OCI-M1 (cell line): ENCODE measurements around the gene CALHM5.

Experiments
- DNase-seq: peaks from one replicate; lab custom pipeline; 2025; lab: John Stamatoyannopoulos, UW

Gene CALHM5

DNA sequence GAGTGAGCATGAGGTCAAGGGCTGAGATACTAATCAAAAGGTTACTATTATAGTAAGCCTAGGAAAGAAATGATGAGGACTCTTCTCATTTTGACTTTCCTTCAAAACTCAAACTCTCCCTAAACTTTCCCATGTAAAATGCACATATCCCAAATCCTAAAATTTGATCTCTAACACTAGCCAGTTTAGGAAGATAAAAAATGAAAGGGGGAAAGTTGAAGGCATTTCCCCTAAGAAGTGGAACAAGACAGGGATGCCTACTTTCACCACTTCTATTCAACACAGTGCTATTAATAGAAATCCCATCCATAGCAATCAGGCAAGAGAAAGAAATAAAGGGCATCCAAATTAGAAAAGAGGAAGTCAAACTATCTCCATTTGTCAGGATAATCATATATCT, 2.9 kb upstream of the CALHM5 start:
- no peak for DNase-seq

DNA sequence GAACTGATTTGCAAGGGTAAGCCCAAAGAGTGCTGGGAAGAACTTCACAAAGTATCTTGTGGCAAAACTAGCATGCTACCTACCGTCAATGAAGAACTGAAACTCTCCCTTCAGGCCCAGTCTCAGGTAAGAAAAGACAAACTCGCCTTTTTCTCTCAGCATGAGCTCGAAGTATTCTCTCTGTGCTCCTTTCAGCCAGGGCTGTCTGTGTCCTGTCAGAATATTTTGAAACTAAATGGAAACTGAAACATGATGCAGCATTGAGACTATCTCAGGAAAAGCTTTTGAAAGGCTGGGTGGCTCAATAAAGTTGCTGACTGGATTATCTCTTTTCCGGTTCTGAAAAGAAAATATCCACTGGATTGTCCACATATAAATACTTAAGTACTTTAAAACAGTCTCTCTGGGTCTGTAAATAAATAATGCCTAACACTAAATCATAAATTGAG, 696 bp downstream of the CALHM5 start:
- DNase-seq, result peak; percentile 48

DNA sequence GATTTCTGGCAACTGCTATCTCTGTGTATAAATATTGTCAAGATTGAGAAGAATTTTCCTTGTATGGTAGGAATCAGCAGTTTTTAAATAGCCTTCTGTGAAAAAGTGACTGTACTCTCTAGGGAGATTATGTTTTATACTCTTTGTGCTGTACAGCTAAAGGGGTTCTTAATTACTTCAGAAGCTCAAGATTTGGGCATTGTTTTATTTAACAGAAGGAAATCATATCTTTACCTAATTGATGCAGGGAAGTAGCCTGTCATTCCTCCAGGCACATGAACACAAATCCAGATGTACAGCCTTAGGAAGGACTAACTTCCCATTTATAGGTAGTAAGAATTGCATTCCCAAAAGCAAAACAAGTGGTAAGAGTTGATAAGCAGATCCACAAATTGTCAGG, 1.3 kb downstream of the CALHM5 start:
- DNase-seq, result no peak

DNA sequence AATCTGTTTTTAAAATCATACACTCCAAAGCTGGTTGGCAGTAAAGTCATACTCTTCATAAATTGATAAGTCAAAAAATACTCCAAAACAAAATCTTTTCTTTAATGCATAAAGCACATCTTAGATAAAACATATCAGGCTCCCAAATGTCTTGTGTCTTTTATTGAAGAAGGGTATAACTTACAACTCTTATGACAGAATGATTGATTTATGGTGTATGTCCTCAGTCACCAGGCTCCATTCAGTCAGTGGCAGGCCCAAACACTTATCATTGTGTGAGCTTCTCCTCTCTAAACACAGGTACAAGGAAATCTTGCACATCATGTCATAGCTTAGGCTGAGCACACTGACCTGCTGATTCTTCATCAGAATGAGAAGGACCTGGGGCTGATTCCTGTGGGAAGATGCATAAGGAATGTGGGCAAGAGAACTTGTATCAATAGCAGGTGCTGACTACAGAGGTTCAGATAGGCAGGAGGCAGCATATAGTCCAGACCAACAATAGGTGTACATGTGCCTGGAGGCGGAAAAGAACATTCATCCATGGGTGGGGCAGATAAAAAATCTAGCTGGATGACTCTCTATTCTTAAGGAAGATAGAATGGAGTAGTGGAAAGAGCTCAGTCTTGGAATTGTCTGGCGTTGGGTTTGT, 1.9 kb downstream of the CALHM5 start:
- no peak for DNase-seq

DNA sequence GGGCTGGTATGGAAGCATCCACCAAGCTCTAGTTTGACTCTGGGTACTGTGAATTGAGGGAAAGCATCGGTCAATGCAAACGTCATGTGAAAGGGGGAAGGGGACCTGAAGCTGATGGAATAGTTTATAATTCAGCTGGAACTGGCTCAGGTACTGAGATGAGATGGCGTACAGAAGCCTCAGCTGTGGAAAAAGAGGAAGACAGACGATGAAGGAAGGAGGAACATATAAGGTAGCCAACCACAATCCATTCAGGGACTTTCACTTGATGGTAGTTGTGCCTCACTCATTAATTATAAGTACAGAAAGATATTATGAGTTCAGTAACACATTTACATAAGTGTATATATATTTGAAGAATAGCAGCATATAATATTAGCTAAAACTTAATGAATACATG, 2.7 kb downstream of the CALHM5 start:
- peak; percentile 23 for DNase-seq

DNA sequence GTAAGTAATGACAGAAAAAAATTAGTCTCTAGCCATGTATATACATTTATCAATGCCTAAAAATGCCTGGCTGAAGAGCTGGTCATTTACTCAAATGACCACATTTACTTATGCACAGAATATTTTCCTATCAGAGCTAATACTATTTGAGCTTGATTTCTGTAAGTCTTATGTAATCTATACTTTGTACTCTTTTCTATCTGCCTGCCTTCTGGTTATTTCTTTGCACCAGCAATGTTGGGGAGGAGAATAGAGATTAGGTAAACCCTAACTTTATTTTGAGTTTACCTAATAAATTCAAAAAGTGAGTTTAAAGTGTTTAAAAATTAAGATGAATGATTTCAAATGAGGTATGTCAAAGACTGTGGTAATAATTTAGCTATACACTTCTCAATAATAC, 3.7 kb downstream of the CALHM5 start:
- no peak for DNase-seq

DNA sequence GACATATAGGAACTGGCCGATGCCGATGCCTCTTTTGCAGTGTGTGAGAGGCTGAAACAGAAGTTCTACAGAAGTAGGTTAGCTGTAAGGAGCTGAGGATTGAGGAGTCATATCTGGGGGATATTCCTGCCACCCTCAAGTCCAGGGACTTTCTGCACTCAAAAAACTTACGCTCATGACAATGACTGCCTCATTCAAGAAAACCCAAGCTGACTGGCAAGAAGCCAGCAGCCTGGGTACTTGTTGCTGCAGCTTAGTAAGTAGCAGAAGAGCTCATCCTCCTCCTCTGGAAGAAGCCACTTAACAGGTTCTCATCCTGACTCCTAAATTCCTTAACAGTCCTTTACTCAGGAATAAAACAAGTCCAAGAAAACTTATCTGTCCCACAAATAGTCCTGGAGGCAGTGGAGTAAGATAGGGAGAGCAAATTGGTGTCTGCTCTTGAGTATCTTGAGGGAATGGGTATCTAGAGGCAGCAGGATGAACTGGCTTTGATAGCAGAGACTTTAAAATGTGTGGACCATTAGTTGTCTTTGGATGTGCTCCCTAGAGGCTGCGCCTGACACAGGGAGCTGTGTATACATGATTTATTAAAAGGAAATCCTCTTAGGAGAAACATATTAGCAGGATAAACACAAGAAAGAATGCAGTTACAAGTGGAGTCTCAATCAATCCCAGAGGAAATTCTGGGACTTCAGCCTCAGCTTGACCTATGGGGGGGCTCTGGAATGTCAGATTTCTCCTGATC, 7.4 kb downstream of the CALHM5 start:
- peak; percentile 27 for DNase-seq

DNA sequence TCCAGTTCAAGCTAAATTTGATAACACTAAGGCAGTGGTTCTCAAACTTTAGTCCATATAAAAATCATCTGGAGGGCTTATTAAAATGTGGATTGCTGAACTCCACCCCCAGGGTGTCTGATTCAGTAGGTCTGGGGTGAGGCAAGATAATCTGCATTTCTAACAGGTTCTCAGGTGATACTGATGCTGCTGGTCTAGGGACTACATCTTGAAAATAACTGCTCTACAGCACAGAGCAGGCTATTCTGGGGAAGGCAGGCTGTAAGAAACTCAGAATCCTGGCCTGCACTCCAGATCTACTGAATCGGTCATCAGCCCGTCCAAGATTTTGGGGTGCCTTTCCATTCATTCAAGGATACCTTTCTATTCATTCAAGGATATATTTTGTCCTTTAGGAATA, 11.5 kb downstream of the CALHM5 start:
- DNase-seq, result no peak

DNA sequence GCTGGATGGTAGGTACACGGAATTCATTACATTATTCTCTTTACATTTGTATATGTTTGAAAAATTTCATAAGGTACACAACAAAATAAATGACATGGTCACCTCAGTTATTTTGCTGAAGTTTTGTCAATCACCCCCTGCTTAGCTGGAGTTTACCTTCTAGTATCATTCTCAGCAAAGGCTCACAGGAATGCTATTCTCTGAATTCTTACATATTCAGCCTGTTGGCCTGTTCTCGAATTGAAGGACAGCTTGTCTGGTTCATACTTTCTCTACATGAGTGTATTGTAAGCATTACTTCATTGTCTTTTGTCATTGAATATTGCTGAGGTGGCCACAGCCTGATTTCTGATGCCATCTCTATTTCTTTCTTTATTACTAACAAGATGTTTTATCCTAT, 12.8 kb downstream of the CALHM5 start:
- no peak for DNase-seq

DNA sequence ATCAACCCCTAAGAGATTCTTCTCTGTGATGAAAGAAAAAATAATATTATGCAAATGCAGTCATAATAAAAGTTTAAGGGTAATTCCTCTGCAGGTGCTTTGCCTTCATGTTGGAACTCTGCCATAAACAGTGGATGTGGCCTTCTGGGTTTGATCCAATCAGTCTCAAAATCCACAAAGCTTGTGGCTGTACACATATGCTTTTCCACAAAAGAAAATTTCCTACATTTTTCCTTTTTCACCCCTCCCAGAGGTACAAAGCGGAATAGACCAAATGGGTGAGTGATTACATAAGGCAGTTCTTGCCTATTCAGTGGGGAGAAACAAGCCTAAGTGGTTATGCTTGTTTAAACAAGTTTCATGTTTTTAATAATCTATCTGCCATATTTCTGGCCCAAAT, 16.7 kb downstream of the CALHM5 start:
- DNase-seq, result no peak

DNA sequence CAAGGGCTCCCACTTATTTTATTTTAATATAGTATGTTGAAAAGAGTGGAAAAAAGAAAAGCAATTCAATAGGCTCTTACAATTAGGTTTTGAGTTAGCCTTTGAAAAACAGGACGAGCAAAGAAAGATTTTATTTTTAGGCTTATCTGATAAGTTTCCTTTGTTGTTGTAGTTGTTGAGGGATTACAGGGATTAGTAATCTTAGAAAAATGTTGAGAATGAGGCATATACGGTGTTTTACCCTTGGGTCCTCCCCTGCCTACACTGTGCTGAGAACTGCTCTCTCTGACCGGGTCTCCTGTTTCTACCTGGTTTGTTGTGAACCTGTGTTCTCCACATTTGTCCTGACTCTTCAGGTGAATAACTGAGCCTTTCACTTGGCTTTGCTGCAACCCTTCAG, 17.3 kb downstream of the CALHM5 start:
- no peak for DNase-seq

DNA sequence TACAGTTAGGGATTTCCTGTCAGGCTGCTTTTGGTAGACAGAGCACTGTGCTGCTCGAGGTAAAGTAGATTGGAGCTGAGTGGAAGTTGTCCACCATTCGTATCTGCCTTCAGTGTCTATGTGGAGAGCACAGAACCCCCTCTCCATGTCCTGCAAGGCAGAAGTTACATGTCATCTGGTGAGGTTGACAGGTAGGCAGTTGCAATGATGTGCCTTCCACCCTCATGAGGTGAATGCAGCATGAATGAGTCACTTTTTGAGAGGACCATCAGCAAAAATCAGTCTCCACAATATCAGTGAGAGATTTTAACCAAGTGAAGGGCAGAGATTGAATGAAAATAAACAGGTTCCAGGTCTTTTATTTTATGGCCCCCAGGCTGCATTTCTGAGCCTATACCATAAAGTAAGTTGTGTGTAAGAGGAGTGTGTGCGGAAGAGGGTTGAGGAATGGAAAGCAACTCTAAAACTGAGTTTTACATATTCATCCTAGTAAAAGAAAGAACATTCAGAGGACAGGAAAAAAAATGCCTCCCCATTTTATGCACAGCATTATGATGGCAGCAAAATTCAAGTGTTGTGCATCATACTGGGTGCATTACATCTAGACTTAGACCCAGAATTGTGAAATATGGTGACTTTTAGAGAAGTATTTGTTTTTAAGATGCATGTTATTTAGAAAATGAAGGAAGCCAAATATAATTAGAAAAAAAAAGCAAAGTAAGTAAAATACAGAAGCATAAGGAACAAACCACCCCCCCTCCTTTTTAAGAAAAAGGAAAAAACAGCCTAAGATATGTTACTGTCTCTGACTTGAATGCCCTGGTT, 18.2 kb downstream of the CALHM5 start:
- DNase-seq, result no peak

DNA sequence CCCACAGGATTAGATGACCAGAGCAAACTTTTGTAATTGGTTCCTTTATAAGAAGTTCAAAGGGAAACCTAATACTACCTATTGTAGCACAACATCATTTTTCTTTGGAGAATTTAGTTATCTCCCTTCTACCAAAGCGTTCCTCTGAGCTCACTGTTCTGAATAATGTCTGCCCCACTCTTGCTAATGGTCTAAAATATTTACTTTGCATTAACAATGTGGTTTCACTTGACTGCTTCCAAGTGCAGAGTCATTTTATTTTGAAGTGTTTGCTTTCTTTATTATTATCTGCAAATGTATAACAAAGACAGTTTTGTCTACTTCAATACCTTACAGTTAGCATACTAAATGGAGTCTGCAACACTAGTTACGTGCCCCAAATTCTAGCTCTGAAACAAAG, 19.0 kb downstream of the CALHM5 start:
- no peak for DNase-seq

DNA sequence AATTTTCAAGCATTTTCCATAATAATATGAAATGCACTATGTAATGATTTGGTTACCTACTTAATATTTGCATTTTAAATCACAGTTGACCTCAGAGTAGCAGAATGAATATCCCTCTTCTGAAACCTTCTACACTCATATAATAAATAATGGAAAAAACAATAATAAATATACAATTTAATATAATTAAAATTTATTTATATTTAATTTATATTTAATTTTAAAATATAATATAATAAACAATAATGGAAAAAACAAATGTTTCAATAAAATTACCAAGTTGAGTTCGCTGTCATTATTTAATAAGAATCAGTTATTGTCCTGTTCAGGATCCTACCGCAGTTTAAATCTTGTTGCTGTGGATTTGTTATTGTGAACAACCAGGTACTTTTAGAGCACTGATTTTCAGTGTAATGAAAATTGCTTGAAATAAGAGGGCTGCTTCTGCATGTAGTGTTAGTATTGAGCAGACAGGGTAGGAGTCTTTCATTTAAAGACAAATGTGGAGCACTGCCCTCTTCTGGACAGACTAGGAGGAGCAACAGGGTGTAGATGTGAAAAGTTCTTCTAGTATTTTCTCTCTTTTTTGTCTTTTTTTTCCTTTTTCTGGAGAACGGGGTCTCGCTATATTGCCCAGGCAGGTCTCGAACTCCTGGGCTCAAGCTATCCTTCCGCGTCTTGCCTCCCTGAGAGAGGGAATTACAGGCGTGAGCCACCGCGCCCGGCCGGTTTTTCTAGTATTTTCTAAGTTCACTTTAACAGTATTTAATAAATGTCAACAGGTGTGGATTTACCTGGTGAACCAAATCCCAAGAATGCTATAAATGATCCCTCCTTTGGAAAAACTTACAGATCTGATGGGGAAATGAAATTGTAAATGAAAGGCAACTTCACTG, 20.5 kb downstream of the CALHM5 start:
- peak; percentile 82 for DNase-seq

DNA sequence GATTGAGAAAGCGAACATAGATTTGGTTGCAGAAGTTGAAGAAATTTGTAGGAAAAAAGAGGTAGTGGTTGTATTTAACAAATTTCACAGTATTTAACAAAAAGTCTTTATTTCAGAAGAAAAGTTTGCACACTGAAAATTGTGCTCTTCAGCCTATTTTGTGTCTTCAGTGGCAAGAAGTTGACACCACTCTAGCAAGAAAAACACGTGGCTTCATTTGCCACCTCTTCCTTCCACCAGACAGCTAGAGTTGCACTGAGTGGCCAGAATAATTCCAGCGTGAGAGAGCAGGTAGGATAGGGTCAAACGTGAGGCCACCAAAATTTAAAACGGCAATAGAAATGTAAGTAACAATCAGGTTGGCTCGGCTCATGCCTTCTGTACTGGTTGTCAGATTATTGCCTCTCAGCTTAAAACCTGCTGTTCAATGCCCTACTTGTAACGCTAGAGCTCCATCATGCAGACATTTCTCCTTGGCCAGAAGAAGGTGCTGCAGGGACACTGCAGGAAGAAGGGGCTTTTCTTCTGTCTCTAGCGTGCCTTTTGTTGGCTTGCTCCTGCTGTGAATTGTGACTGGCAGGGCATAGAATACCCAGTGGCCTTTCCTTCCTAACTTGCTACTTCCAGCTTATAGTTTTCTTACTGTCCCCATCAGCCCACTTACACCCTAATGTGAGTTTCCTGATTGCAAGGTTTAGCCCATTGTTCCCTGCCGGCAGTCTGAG, 22.0 kb downstream of the CALHM5 start:
- peak; percentile 21 for DNase-seq

DNA sequence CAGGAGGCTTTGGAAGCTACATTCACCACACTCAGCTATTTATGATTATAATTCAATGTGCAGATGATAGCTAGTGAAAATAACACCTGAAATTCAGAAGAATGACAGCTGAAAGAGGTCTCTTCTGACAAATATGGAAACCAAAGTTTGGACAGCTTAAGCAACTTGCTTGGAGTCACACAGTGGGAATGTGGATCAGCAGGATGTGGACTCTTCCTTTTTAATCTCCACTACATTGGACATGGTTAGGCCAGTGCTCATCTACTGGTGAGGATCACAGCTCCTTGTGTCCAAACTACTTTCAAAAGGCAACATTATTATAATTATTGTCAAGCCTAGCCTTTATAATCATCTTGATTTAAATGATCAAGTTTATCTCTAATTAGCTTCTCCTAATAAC, 23.7 kb downstream of the CALHM5 start:
- DNase-seq, result no peak

DNA sequence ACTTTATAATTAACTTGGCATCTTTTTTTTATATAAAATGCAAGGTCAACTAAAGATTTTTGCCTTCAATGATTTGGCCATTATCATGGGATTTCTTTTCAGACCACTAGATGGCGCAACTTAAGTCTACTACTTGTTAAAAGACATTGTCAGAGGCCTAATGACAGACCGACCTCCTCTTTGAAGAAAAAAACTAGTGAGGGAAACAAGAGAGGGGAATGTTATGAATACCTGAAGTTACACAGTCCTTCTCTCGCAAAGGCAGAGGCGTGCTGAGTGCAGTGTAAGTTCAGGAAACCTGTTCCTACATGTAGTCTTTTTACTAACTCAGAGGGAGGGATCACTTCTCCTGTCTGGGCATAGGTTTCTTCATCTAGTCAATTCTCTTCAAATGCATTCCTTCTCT, 24.8 kb downstream of the CALHM5 start:
- DNase-seq, result peak; percentile 85

DNA sequence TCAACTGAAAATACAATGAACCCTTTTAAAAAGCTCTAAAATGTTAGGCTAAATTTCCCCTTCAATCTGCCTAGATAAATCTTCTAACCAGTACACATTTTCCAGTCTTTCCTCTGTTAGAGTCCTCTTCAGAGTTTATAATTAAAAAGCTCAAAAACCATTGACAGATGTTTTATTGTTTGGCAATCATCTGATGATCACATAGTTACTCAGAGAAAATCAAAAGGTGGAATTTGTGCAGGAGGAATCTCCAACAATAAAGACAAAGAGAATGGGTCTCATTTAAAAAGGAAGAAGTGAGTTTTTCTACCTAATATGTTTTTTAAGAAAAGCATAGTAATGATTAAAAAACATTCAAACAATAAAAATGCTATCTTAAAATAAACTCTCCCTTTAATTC, 31.0 kb downstream of the CALHM5 start:
- DNase-seq, result no peak

DNA sequence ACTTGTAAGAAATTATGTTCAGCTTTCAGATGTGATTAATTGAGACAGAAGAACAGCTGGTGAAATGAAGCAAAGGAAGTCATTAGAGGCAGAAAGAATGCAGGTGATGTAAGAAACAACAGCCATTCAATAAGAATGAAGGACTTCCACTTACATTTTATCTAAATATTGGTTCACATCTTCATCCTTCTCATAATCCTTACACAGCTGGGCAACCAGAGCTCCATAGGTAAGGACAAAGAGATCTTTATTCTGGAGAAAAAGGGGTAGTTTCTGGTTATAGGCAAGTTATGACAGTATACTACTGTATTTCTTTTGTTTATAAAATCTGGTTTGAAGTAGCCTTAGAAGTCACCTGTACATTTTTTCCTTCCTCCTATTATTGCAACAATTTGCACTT, 31.7 kb downstream of the CALHM5 start:
- DNase-seq, result no peak

DNA sequence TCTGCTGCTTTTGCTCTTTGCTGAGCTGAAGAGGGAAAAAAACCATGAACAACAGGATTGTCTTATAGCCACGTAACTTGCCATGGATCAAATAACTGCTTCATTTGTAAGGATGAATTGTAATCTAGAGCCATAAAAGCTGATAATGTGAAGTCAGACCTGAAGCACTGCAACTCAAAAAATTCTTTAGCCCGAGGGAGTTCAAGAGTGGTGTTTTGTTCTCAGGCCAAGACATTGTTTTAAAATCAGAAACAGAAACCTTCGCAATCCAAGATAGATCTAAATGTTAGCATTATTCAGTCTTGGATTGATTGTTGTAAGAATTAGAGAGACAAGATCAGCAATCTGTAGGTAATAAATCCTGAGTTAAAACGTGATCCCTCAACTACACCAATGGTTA, 34.2 kb downstream of the CALHM5 start, which contains the start of gene TRAPPC3L:
Gene TRAPPC3L, minus strand, starts transcription at position 34 of the 400 bp plus-strand sequence. CDS start 170 bp downstream, outside the sequence.
- DNase-seq, result no peak

DNA sequence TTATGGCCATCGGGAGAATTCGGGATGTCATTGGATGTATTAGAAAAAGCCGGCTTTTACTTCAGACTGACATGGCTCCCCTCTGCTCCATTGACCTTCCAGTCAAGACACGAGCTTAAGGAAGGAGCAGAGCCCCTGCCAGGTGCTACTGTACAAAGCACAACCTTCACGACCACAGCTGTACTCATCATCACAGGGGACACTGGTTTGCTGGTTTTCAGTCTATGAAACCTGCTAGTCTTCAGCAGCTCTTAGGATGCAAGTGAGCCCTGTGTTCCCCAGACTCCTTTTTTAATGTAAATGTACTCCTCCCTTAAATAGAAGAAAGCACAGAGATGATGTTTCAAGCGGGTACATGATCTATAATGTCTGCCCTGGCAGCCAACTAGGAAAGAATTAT, 35.9 kb downstream of the CALHM5 start:
- DNase-seq, result no peak
